ENCODE results near the gene CHST3.

DNA sequence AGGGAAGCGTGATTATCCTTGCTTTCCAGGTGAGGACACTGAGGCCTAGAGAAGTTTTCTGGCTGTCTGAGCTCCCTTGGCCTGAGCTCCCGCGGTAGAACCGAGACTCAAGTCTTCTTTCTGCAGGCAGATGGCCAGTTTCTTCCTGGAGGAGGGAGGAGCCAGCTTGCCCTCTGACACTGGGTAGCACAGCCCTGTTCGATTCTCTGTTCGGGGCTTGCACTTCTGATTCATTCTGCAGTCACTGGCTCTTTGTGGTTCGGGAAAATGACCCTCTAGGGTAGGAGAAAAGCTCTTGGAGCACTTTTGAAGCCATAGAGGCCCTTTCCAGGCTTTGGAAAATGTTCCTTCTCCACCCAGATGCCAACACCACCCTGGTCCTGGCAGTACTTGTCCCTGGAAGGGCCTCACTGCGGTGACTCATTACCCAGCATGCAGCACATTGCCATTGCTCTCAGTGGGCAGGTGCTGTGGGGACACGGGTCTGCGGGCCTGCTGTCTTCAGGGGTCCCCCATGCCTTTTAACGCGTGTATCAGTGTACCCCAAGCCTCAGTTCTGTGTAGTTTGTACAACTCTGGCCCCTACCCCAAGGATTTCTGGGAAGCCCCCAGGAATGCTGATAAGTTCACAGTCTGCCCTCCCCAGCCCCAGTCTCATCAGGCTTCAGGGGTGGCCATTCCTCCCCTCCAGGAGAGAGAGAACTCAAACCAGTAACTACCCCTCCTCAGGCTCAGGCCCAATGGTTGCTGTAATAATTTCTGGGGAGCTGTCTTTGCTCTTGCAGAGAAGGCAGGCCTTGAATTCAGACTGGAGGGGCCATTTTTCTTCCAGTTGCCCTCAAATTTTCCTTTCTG is 11.9 kb downstream of the CHST3 start:
- TF ChIP-seq, protein P1, sequence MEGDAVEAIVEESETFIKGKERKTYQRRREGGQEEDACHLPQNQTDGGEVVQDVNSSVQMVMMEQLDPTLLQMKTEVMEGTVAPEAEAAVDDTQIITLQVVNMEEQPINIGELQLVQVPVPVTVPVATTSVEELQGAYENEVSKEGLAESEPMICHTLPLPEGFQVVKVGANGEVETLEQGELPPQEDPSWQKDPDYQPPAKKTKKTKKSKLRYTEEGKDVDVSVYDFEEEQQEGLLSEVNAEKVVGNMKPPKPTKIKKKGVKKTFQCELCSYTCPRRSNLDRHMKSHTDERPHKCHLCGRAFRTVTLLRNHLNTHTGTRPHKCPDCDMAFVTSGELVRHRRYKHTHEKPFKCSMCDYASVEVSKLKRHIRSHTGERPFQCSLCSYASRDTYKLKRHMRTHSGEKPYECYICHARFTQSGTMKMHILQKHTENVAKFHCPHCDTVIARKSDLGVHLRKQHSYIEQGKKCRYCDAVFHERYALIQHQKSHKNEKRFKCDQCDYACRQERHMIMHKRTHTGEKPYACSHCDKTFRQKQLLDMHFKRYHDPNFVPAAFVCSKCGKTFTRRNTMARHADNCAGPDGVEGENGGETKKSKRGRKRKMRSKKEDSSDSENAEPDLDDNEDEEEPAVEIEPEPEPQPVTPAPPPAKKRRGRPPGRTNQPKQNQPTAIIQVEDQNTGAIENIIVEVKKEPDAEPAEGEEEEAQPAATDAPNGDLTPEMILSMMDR (conservative IDR thresholded peaks at IDR 0.05; ENCODE audit: low read depth, low read length) = no peak
- no peak for TF ChIP-seq EZH2 (IDR thresholded peaks at IDR 0.05; ENCODE audit: borderline replicate concordance, low read depth, low read length, poor library complexity, severe bottlenecking)

Measured in A673 (cell line).